PC-9 (cell line): ENCODE results near the gene HMGB2.

Experiments used
- CTCF ChIP-seq: fragments of 200-600 bp; sonication (generic); conservative IDR thresholded peaks from 2 replicates; pipeline ENCODE4 v1.6.1; 2017; ENCODE audit warnings: mixed run types, antibody characterized with exemption, mild to moderate bottlenecking, moderate library complexity
- EZH2 ChIP-seq: fragments of 200-600 bp; sonication (generic); IDR thresholded peaks from 2 replicates; pipeline ENCODE4 v1.8.0; 2017; ENCODE audit warnings: antibody characterized with exemption, low read depth

GRCh38 chr4:173314715-173315114, 19.4 kb downstream of the HMGB2 start:
- TF ChIP-seq CTCF (no peak), EZH2 (no peak)
